ENCODE measurements around the gene SUN1.

Gene SUN1

GRCh38 chr7:894164-894867 lies 62.0 kb downstream of the SUN1 start:
- no peak for DNase-seq

GRCh38 chr7:894927-895450 lies 62.7 kb downstream of the SUN1 start:
- DNase-seq = no peak

GRCh38 chr7:895451-896052 lies 63.3 kb downstream of the SUN1 start:
- no peak for DNase-seq

GRCh38 chr7:896346-897075 lies 64.2 kb downstream of the SUN1 start:
- no peak for DNase-seq

GRCh38 chr7:897086-897485 lies 64.8 kb downstream of the SUN1 start:
- no peak for DNase-seq

GRCh38 chr7:897771-898376 lies 65.6 kb downstream of the SUN1 start:
- no peak for DNase-seq

- DNase-seq = no peak
These were observed 66.2 kb downstream of the SUN1 start for GRCh38 chr7:898460-898854.

GRCh38 chr7:898855-899681 lies 66.8 kb downstream of the SUN1 start:
- DNase-seq = no peak

- DNase-seq = no peak
These were observed 67.5 kb downstream of the SUN1 start for GRCh38 chr7:899806-900205.

- DNase-seq = no peak
These were observed 68.2 kb downstream of the SUN1 start for GRCh38 chr7:900331-901040.

- no peak for DNase-seq
These were observed 68.7 kb downstream of the SUN1 start for GRCh38 chr7:901041-901387.

GRCh38 chr7:901388-902154 lies 69.3 kb downstream of the SUN1 start:
- DNase-seq = no peak

- DNase-seq = no peak
These were observed 70.7 kb downstream of the SUN1 start for GRCh38 chr7:902996-903395.

- no peak for DNase-seq
These were observed 71.9 kb downstream of the SUN1 start for GRCh38 chr7:903921-904755.

- no peak for DNase-seq
These were observed 72.6 kb downstream of the SUN1 start for GRCh38 chr7:904847-905246.

GRCh38 chr7:906776-907157 lies 74.5 kb downstream of the SUN1 start:
- no peak for DNase-seq

GRCh38 chr7:907158-907980 lies 75.1 kb downstream of the SUN1 start:
- DNase-seq = no peak

- DNase-seq = no peak
These were observed 75.9 kb downstream of the SUN1 start for GRCh38 chr7:908159-908581.

All from retina (tissue), 1 donor.